Keratinocyte (primary cell): ENCODE data around the gene PTPRD. TPM values are rescaled to one million over a fixed set of nuclear protein-coding genes. Genes with fewer than 3 reads are reported as not detected.

Experiments used
- DNase-seq: peaks from one replicate; pipeline ENCODE4 v3.0.0-alpha.2; 2011; ENCODE audit warnings: low read depth, missing footprints, low spot score
- FAIRE-seq: peaks from 2 replicates; lab custom pipeline; 2011; peaks lifted over from hg19 to GRCh38; lab: Jason Lieb, UNC
- H2AFZ ChIP-seq: 2 replicates; pipeline ENCODE4 v1.6.0; 2012; ENCODE audit warnings: low read length, control low read depth, inconsistent platforms; ENCODE audit not compliant: control insufficient read depth
- H3K27ac ChIP-seq: 2 replicates; pipeline ENCODE4 v1.5.1; 2011; ENCODE audit warnings: low read length; ENCODE audit not compliant: control insufficient read depth, insufficient read depth
- H3K27me3 ChIP-seq: 3 replicates; pipeline ENCODE4 v1.6.0; 2011; ENCODE audit warnings: low read length; ENCODE audit not compliant: control insufficient read depth, insufficient read depth; ENCODE audit errors: extremely low read depth
- H3K36me3 ChIP-seq, 2 experiments: 2 replicates in 1 of 2; 3 replicates in 1 of 2; pipeline ENCODE4 v1.5.1; 2011; ENCODE audit warnings: low read length in 2 of 2, mild to moderate bottlenecking in 1 of 2; ENCODE audit not compliant: control insufficient read depth in 2 of 2, insufficient read depth in 2 of 2; ENCODE audit errors: extremely low read depth in 1 of 2
- H3K4me1 ChIP-seq: 3 replicates; pipeline ENCODE4 v1.5.1; 2011; ENCODE audit warnings: low read length; ENCODE audit not compliant: control insufficient read depth, insufficient read depth; ENCODE audit errors: extremely low read depth
- H3K4me2 ChIP-seq: 3 replicates; pipeline ENCODE4 v1.6.0; 2011; ENCODE audit warnings: low read depth, low read length; ENCODE audit not compliant: control insufficient read depth, insufficient read depth; ENCODE audit errors: extremely low read depth
- H3K4me3 ChIP-seq, 3 experiments: fragments of 200-600 bp in 1 of 3; sonication (generic) in 1 of 3; 2 replicates in 2 of 3; 3 replicates in 1 of 3; pipeline ENCODE4 v1.5.1; 2011 to 2016; ENCODE audit warnings: low read length in 3 of 3, mild to moderate bottlenecking in 3 of 3, control low read depth in 2 of 3, inconsistent platforms in 1 of 3, low read depth in 1 of 3, mixed read lengths in 1 of 3, mixed run types in 1 of 3, moderate library complexity in 1 of 3; ENCODE audit not compliant: control insufficient read depth in 2 of 3, insufficient read depth in 2 of 3; ENCODE audit errors: extremely low read depth in 1 of 3
- H3K79me2 ChIP-seq: 2 replicates; pipeline ENCODE4 v1.6.0; 2012; ENCODE audit warnings: low read length; ENCODE audit not compliant: control insufficient read depth, insufficient read depth
- H3K9ac ChIP-seq: 3 replicates; pipeline ENCODE4 v1.6.0; 2011; ENCODE audit warnings: low read length; ENCODE audit not compliant: control insufficient read depth, insufficient read depth; ENCODE audit errors: extremely low read depth
- H3K9me1 ChIP-seq: 3 replicates; pipeline ENCODE4 v1.6.0; 2011; ENCODE audit warnings: low read length; ENCODE audit not compliant: control insufficient read depth, insufficient read depth; ENCODE audit errors: extremely low read depth
- H3K9me3 ChIP-seq: 2 replicates; pipeline ENCODE4 v1.5.1; 2012; ENCODE audit warnings: low read depth, low read length; ENCODE audit not compliant: control insufficient read depth
- H4K20me1 ChIP-seq: 3 replicates; pipeline ENCODE4 v1.6.0; 2011; ENCODE audit warnings: low read length; ENCODE audit not compliant: control insufficient read depth, insufficient read depth; ENCODE audit errors: extremely low read depth
- EZH2 ChIP-seq: IDR thresholded peaks from one replicate; pipeline ENCODE4 v1.6.1; 2012; ENCODE audit warnings: inconsistent platforms, mild to moderate bottlenecking, low read length, moderate library complexity
- dilution Hi-C: fragments of 300-500 bp; cut with MboI; formaldehyde crosslinking; loops from one replicate; pipeline ENCODE4 v1.7.0; 2020; ENCODE audit warnings: low sequenced_read_pairs; ENCODE audit not compliant: extremely low pct_ligation_motif_present
- polyA plus RNA-seq, 5 experiments: library from polyadenylated mRNA; depleted of rRNA in 3 of 5; stranded (reverse) in 3 of 5; stranded (forward) in 1 of 5; unstranded in 1 of 5; fragments of >200 nt; gene quantifications; 1 replicate in 1 of 5; 2 replicates in 3 of 5; 3 replicates in 1 of 5; pipeline versions ENCODE4 v1.2.1 to v1.2.3, GENCODE V29; 2011 to 2012; ENCODE audit warnings: missing spikeins in 2 of 5, low read depth in 1 of 5, low replicate concordance in 1 of 5
- TF ChIP-seq, protein P1 (sequence below), 3 experiments: IDR thresholded peaks in 1 of 3; conservative IDR thresholded peaks in 1 of 3; optimal IDR thresholded peaks in 1 of 3; 2 replicates in 2 of 3; 3 replicates in 1 of 3; pipeline versions ENCODE3 to v1.5.1; 2011; ENCODE audit warnings: low read length in 3 of 3, mild to moderate bottlenecking in 3 of 3, moderate library complexity in 2 of 3, control low read depth in 1 of 3, inconsistent platforms in 1 of 3; ENCODE audit not compliant: insufficient read depth in 2 of 3; ENCODE audit errors: extremely low read depth in 1 of 3

PTPRD gene
- polyA plus RNA-seq, 1 donor (not counting 4 experiments of a cell fraction or from before 2014, with no cell fraction given) = 0.10 TPM

DNA sequence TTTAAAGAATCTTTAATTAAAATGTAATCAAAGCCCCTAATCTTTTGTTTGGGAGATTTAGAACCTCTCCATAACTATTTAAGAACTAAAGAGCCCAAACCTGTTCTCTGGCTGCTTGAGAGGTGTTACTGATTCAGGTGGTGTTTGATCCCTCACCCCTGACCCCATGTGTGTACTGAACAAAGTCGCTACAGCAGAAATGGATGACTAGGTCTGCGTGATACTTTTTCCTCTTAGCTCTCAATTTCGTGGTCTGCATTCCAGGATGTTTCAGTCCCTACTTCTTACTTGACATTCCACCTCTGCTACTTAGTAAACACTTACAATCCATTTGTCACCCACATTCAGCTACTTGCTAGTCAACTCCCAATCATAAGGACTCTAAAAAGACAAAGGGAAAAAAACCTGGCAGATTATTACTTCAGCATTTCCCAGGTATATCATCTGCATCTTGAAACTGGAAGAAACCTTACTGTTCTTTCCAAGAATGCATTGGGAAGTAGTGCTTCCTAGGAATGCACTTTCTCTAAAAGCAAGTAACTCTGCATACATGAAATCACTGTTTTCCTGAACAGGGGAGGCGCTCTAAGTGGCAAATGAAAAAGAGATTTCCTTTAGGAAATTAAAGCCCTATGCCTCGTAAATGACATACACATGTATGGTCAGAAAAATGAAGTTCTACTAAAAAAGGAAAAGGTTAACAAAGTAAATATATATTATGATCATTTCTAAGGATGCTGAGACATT lies 1091.6 kb downstream of the PTPRD start:
- Histone ChIP-seq H3K36me3 (no peaks in the 10 kb centered on the region), H3K27me3 (no peaks in the 10 kb centered on the region), H3K9me3 (no peaks in the 10 kb centered on the region), H4K20me1 (no peaks in the 10 kb centered on the region), H3K9me1 (no peaks in the 10 kb centered on the region), H3K79me2 (no peaks in the 10 kb centered on the region), H3K4me2 (no peak overlapping the region), H3K27ac (no peak overlapping the region), H3K4me1 (no peaks in the 10 kb centered on the region), H3K9ac (no peak overlapping the region), H3K4me3 (no peak overlapping the region), H2AFZ (no peak overlapping the region)
- FAIRE-seq = no peak
- dilution Hi-C loops = no loop called here
- no peak for TF ChIP-seq EZH2
- TF ChIP-seq, protein P1, sequence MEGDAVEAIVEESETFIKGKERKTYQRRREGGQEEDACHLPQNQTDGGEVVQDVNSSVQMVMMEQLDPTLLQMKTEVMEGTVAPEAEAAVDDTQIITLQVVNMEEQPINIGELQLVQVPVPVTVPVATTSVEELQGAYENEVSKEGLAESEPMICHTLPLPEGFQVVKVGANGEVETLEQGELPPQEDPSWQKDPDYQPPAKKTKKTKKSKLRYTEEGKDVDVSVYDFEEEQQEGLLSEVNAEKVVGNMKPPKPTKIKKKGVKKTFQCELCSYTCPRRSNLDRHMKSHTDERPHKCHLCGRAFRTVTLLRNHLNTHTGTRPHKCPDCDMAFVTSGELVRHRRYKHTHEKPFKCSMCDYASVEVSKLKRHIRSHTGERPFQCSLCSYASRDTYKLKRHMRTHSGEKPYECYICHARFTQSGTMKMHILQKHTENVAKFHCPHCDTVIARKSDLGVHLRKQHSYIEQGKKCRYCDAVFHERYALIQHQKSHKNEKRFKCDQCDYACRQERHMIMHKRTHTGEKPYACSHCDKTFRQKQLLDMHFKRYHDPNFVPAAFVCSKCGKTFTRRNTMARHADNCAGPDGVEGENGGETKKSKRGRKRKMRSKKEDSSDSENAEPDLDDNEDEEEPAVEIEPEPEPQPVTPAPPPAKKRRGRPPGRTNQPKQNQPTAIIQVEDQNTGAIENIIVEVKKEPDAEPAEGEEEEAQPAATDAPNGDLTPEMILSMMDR (optimal IDR thresholded peaks at IDR 0.05 in 1 of 3, IDR thresholded peaks at IDR 0.05 in 1 of 3, conservative IDR thresholded peaks at IDR 0.05 in 1 of 3; ENCODE audit: extremely low read depth in 1 of 3, insufficient read depth in 2 of 3, low read length in 3 of 3) = no peak
- DNase-seq = no peak

DNA sequence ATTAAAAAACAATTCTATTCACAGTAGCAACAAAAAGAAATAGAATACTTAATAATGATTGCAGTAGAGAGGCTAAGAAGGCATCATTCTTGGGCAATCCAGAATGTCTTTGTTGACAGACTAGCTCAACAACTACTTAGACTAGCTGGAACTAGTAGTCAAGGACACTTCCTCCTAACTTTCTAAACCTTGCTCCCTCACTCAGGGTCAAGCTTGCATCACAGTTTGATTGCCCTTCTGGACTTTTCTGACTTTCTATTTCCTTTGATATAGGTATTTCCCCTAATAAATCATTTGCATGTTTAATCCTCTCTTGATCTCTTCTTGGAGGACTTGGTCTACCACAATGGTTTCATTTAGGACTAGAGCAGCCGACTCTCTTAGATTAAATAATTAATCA lies 1107.9 kb downstream of the PTPRD start:
- TF ChIP-seq, protein P1 (optimal IDR thresholded peaks at IDR 0.05 in 1 of 3, IDR thresholded peaks at IDR 0.05 in 1 of 3, conservative IDR thresholded peaks at IDR 0.05 in 1 of 3; ENCODE audit: extremely low read depth in 1 of 3, insufficient read depth in 2 of 3, low read length in 3 of 3) = no peak
- TF ChIP-seq EZH2 = no peak
- Histone ChIP-seq H2AFZ (no peak overlapping the region), H3K9me1 (no peaks in the 10 kb centered on the region), H3K27ac (no peak overlapping the region), H3K36me3 (no peaks in the 10 kb centered on the region), H3K4me3 (no peak overlapping the region), H3K9me3 (no peaks in the 10 kb centered on the region), H3K4me2 (no peak overlapping the region), H3K79me2 (no peaks in the 10 kb centered on the region), H4K20me1 (no peaks in the 10 kb centered on the region), H3K27me3 (no peaks in the 10 kb centered on the region), H3K9ac (no peak overlapping the region), H3K4me1 (no peaks in the 10 kb centered on the region)
- FAIRE-seq = no peak
- no peak for DNase-seq
- dilution Hi-C loops = no loop called here
